GM13976 (cell line): ENCODE results near the gene LOXL3.

Source experiments
- DNase-seq: peaks from one replicate; pipeline ENCODE4 v3.0.0; 2012; ENCODE audit warnings: low spot score
- in situ Hi-C: fragments of 300-500 bp; cut with MboI; formaldehyde crosslinking; loops from one replicate; pipeline ENCODE4 v1.12.0; 2022; ENCODE audit warnings: low sequenced_read_pairs, mixed read lengths, inconsistent platforms; ENCODE audit not compliant: unreplicated experiment
- TF ChIP-seq, protein P1 (sequence below): IDR thresholded peaks from 2 replicates; pipeline ENCODE4 v1.5.1; 2012; ENCODE audit warnings: borderline replicate concordance, mild to moderate bottlenecking; ENCODE audit not compliant: insufficient read depth; ENCODE audit errors: extremely low read depth, missing control alignments, control extremely low read depth

LOXL3 gene

DNA sequence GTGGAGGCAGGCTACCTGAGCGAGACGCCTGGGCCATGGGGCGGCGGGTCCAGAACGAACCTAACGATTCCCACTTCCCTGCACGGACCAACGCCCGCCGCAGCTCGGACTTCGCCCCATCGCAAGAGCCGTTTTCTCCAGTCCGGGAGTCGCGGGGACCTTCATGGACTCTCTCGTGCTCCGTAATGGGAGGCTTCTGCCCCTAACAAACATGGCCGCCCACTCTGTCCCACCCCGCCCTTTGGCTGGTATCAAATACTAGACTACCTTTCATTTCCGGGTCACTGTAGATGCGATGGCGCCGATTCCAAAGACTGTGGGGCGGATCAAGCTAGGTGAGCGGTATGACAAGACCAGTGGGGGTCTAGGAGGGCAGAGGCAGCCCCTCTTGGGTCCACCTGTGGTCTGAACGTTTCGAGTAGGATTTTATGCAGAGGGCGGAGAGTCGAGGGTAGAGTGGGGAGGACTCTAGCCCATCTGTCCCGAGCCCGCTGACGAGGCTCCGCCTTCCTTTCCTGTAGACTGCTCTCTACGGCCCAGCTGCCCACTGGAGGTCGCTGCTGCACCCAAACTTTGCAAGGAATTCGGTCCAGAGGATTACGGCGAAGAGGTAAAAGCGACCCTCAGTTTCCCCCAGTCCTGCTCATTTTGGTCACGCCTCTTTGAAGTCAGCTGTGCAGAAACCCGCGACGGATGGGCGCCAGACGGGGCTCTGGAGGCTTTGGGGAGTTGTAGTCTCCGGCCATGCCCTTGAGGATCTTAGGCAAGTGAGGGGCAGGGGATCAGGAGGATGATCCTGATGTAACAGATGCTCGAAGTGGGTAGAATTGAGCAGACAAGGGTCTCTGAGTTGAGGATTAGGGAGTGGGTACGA lies 70.7 kb downstream of the LOXL3 start, which contains the start of the genes CCDC142 and TTC31:
Gene CCDC142 (minus strand): TSS at position 198 of the 874 bp plus-strand sequence. CDS start 161 bp downstream, at position 37.
Gene TTC31 (plus strand): TSS at position 281 of the 874 bp plus-strand sequence. CDS start 15 bp downstream, at position 296.
- TF ChIP-seq, protein P1, sequence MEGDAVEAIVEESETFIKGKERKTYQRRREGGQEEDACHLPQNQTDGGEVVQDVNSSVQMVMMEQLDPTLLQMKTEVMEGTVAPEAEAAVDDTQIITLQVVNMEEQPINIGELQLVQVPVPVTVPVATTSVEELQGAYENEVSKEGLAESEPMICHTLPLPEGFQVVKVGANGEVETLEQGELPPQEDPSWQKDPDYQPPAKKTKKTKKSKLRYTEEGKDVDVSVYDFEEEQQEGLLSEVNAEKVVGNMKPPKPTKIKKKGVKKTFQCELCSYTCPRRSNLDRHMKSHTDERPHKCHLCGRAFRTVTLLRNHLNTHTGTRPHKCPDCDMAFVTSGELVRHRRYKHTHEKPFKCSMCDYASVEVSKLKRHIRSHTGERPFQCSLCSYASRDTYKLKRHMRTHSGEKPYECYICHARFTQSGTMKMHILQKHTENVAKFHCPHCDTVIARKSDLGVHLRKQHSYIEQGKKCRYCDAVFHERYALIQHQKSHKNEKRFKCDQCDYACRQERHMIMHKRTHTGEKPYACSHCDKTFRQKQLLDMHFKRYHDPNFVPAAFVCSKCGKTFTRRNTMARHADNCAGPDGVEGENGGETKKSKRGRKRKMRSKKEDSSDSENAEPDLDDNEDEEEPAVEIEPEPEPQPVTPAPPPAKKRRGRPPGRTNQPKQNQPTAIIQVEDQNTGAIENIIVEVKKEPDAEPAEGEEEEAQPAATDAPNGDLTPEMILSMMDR, result peak; percentile 95
- in situ Hi-C loops, result loop anchor here (10.0 to 25.0 kb wide), 2 partner anchors 112 to 379 kb away; no protein-coding TSS in a partner anchor
- DNase-seq, result peak; percentile 94
